Measurements from ENCODE around the gene SUN2.

GRCh38 chr22:38684895-38685294, 70.9 kb downstream of the SUN2 start:
- TF ChIP-seq CTCF (IDR thresholded peaks at IDR 0.05) (no peak), POLR2AphosphoS5 (IDR thresholded peaks at IDR 0.05) (no peak), POLR2A (IDR thresholded peaks at IDR 0.05) (no peak)

All from upper lobe of left lung (tissue), 4 donors.